GM18861 (cell line): ENCODE results near the gene CISD3.

ENCODE experiments used
- ATAC-seq: cut with Tn5 transposase; IDR thresholded peaks from one replicate; pipeline ENCODE4 v1.9.1; 2021; ENCODE audit not compliant: unreplicated experiment

Gene CISD3

DNA sequence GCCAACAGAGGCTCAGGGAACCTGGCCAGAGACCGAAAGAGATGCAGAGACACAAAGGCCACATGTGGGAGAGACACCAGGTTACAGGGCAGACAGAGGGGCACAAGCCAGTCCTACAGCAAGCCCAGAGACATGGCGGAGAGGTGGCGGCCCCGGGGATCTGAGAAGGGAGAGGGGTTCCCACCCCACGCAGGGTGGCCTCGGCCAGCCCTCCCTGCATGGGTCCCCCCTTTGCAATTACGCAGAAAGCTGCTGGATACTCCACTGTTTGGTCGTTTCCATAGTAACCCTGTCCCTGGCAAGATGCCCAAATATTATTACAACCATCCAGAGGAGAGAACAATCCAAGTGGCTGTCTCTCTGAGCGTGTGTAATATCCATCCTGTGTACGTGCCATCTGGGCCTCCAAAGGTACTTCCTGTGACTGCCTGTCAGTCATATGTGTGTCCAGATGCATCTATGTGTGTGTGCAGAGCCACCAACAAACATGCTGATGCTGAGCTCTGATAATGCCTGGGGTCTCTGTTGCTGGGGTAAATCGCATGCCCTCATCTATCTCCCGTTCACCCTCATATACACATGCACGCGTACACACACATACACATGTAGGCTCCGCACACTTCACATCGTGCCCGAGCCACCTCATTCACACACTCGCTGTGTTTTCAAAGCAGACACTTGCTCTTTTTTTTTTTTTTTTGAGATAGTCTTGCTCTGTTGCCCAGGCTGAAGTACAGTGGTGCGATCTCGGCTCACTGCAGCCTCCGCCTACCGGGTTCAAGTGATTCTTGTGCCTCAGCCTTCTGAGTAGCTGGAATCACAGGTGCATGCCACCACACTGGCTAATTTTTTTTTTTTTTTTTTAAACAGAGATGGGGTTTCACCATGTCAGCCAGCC lies 12.5 kb downstream of the CISD3 start:
- ATAC-seq = no peak

DNA sequence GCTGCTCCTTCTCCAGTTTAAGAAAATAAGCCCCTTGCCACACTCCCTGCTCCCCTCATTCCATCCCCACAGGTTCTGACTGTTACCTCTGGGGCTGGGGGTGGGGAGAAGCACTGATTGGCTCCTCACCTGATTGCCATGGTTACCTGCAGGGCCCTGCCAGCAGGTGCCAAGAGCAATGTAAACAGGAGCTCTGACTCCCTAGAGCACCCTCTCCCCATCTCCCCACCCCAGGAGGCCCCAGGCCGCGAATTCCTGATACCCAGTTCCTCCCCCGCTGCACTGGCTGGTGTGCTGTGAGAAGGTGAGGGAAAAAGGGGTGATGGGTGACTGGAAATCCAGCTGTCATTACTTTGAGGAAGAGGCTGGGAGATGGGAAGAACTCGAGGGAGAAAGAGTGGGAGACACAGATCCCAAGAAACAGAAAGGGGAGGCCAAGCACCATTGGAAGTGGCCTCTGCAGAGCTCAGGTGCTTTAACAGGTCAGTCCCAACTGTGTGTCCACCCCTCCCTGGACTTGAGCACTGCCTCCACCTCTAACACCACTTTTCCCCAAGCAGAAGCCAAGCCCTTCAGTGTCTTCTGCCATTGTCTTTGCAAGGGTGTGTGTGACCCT lies 13.5 kb downstream of the CISD3 start:
- no peak for ATAC-seq

DNA sequence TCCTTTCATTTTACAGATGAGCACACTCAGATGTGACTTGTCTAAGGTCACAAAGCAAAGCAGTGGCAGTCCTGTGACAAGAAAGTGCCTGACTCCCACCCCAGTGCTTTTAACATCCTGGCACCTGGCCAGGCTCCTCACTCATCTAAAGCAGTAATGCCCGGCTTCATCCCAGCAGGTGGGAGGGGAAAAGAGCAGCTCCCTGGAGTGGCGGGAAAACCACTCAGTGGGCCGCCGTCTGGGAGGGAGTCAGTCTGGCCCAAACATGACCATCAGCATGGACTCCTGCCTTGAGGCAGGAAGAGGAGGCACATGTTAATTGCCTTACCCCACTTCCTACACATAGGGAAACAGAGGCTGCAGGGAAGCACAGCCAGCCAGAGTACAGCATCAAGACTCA lies 15.4 kb downstream of the CISD3 start:
- ATAC-seq = no peak

DNA sequence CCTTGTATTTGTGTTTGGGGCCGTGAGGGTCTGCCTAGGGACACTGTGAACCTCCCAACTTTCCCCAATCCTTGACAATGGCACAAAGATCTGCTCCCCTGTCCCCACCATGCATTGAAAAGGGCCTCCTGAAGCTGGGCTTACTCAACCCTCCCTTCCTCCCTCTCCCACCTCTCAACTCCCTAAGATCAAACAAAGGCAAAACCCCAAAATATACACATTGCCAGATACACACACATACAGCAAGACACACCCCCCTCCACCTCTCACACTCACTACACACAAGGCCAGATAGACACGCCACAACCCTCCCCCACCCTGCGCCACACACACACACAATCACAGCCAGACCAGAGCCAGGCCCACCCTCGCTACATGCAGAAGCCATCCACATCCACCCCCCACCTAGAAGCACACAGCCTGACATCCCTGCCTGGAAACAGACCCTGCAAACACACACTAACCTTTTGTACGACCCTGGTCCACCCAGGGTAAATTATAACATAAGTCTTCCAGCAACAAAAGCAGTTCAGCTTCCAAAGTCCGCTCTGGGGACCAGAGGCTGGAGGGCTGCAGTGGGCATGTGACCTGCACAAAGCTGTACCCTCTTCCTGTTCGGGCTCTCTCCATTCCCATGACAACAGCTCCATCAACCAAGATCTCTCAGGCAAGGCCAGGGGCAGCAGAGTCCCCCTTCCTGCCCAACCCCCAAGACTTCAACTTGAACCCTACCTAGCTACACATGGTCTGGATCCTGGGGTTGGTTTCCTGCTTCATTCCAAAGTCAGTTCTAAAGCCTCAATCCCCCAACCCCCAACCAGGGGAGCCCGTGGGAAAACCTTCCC lies 16.1 kb downstream of the CISD3 start:
- no peak for ATAC-seq

DNA sequence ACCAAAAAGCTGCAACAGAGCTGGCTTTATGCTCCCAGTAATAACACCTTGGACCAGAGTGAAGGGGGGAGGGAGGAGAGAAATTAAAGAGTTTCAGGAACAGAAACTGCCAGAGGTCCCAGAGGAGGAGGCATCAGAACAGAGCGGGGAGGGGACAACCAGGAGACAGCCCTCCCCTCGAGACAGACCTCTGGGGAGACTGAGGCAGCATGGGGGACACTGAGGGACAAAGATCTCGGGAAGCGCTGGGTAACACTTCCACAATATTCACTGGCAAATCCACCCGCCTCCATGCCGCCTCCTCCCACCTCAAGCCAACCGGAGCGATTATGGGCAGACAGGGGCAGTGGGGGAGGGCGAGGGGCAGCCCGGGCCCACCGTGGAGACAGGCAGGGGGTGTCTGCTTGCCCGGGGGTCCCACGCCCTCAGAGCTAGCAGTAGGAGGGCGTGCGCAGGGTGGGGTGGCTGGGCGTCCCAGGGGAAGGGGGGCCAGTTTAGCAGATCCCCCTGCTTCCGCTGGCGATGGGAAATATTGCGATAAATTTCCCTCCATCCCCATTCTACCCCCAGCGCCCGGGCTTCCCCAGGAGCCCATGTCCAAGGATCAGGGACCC lies 16.8 kb downstream of the CISD3 start:
- ATAC-seq = no peak

DNA sequence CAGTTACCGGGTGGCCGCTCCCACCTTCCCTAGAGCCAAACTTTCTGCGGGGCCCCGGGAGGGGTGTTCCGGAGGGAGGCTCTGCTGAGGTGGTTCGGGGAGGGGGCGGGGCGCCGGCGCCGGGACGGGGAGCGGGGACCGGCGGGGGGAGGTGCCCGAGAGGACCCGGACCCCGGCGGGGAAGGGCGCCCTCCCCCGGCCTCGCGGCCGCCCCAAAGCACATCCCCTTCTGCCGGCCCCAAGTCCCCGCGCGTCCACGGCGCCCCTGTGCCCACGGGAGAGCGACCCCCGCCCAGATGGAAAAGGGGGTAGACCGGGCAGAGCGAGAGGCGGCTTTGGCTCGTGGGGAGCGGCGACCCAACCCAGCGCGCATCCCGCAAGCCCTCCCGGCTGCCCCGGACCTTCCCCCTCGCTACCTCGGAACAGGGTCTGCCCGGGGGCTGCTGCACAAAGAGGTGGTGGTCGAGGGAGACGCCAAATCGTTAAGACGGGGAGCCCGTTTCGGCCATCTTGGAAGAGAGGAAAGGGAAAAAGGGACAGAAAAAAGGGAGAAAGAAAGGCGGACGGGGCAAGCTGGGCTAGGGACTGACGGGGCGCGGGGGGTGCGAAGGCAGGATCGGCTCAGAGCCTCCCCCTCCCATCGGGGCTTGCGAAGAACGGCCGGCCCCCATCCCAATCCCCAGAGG lies 17.5 kb downstream of the CISD3 start:
- no peak for ATAC-seq

DNA sequence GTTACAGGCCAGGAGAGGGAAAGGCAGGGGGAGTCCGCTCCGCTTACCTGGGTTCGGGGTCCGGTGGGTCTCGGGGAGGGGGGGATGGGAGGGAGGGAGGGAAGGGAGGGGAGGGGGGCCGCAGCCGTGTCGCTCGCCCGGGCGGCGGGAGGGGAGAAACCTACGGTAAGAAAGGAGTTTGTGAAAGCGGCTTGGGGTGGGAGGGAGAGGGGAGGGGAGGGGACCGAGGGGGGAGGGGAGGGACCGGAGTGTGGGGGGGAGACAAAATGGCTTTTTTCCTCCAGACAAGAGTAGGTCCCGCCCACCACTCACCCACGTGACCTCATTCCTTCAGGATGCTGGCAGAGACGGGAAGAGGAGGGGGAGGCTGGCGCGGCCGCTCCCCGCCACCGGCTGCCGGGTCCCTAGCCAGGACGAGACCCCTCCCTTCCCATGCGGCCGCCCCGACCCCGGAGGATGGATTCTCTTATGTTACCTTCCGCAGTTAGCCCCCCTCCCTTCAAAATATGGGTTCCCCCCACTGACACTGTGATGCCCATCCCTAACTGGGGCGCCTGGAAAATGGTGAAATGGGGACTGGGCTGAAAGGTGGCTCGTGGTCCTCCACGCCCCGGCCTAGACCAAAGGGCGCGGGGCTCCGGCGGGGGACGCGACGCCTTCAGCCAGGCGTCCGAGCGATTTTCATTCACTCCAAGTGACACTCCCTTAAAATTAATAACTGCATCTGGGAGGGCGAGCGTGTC lies 18.2 kb downstream of the CISD3 start, which contains the start of gene PCGF2:
Gene PCGF2 (minus strand): TSS at position 188 of the 743 bp plus-strand sequence. CDS start 7,934 bp downstream, outside the sequence.
- no peak for ATAC-seq

DNA sequence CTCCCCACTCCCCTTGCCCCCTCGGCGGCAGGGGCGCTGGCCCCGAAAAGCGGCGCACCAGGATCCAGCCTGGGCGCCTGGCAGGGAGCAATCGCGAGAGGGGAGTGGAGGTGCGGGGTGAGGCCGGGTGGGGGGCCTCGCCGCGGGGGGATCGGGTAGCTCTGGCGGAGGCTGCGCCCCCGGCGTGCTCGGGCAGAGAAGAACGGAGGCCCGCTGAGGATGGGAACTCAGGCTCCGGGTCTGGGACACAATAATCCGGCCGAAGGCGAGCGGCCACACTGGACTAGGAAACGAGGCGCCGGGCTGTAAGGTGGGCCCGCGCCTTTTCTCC lies 18.7 kb downstream of the CISD3 start:
- no peak for ATAC-seq

DNA sequence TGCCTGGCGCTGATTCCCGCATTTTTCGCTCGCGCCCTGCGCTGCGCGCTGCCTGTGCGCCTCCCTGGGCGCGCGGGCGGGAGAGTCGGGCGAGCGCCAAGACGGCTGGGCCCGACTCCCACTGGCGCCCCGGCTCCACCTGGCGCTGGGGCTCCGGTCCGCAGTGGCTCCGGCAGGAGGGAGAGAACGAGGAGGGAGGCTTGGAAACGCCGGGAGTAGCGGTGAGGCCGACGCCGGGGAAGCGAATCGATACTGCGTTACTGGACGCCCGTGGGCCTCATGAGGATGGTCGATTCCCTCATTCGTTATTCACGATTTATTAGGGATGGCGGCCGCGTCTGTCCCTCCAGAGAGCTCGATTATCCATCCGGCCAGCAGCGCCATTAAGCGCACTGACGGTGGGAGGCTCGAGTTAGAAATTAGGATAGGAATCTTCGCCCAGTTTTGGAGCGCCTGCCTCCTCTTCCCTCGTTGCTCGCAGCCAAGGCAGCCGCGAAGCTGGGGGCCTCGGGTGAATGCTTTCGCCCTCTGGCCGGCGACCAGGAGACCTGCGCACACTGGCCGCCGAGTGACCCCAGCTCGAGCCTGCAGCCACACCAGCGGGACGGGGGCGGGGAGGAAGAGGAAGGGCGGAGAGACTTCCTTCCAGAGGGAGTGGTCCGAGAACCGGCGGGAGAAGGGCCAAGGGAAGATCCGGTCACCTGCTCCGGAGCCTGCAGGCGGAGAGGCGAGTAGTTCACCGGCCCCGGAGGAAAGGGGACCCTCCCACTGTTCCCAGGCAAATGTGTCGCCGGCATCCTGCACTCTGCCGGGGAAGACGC lies 19.3 kb downstream of the CISD3 start:
- ATAC-seq = no peak

DNA sequence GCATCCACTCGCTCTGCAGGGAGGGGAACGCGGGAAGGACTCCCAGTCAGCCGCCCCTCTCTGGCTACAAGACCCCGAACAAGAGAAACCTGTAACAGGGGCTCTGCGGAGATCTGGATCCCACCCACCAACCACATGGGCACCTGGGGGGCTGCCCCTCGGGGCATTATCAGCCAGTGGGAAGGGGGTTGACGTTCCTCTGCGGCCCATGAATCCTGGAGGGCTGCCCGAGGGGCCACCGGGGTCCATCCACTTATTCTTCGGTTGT lies 19.8 kb downstream of the CISD3 start:
- ATAC-seq = no peak

DNA sequence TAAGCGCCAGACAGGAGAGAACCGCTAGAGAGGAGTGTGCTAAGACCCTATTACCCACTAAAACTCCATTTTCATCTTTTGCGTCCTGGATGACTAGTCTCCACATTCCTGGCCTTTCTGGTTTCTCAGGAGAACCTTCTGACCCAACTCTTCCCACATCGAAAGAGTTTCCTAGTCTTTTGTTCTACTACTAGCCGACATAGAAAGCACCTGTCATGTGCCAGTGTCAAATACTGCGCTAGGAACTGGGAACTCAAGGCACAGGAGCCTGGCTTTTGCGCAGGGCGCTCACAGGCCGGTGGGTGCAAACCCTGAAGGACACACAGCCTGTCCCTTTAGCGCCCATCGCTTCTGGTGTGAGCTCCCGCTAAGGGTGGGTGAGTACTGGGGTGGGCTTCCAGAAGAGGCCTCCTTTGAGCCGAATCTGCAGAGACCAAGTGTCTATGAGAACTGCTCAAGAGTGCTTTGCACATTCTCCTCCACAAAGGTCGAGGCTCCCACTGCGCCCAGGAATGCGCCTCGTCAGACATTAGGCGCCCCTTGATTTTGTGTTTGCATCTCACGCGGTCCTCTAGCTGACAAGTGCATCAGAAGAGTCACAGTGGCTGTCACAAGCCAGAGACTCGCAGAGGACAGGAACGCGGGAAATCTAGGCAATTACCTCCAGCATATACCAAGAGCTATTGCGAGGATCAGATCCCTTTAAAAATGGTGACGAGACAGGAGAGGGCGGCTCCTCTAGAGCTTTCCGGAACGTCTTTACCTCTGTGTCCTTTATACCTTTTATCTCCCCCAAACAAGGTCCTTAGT lies 20.4 kb downstream of the CISD3 start:
- ATAC-seq = no peak

DNA sequence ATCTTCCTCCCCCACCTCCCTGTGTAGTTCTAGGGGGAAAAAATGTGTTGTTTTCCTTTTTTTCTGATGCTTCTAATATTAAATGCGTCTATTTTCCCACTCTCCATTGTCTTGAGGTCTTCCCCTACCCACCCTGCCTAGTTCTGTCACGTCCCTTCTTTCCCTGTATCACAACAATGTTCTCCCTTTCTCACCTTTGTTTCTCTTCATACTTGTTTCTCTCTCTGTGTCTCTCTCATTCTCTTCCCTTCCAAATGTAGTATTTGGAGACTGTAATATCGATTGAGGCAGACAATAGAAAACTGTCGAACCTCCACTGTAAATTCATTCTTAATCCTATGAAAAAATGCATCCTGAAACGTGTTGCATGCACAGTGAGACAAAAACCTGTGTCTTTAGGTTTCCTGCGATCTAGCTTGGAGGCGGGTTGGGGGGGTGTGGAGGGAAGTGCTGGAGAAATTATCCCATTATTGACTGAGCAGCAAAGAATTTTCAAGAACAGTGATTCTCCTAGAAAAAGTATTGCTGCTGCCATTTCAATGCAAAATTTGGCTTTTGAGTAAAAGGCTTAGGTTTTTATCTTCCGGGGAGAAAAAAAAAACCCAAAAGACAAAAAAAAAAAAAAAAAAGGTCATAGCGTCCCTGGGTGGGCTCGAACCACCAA lies 21.1 kb downstream of the CISD3 start:
- no peak for ATAC-seq

DNA sequence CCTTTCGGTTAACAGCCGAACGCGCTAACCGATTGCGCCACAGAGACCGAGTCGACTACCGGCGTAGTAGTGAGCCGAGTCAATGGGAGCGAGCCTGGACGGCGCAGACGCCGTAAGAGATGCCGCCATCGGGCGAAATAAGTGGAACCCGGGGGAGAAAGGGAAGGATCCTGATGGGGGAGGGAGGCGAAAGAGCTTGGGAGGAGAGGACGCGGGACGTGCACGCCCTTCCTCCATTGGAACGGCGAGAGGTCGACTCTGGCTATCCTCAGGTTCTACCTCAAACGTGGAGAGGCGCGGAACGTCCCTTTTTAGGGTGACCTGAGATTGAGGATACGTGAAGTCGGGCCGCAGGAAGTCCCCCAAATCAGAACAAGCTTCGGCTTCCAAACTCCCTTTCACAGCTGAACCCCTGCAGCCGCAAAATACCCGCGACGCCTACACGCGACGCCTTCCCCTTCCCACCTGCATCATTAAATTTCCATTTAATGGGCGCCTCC lies 21.7 kb downstream of the CISD3 start:
- ATAC-seq = peak; percentile 24

DNA sequence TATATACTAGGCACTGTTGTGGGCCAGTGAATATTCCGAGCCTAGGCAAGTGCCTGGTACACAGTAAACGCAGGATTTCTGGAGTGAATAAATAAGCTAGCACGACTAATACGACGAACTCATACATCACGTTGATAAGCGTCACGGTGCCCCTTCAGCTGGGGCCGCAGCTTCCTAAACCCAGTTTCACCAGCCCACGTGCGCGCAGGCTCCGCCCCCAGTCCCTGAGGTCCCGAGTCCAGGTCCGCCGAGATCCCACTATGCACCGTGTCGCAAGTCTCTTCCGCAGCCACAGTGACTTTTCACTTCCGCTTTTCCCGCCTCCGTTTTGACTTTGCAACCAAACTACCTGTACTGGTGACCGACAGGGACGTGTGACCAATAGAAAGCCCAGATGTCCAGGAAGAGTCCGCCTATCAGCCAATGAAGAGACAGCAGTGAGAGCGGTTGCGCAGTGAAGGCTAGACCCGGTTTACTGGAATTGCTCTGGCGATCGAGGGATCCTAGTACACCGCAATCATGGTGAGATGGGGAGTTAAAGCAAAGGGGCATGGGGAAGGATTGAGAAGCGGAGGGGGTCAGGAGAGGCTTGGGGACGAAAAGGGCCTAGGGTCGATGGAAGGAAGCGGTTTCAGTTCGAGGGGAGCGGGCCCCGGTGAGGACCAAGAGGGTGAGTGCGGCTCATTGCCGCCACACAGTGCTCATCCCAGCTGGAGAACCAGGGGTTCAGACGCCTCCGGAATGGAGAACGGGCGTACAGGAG lies 22.3 kb downstream of the CISD3 start, which contains the start of gene PSMB3:
Gene PSMB3 (plus strand): TSS at position 434 of the 763 bp plus-strand sequence. CDS start 86 bp downstream, at position 520.
- ATAC-seq = peak; percentile 78

DNA sequence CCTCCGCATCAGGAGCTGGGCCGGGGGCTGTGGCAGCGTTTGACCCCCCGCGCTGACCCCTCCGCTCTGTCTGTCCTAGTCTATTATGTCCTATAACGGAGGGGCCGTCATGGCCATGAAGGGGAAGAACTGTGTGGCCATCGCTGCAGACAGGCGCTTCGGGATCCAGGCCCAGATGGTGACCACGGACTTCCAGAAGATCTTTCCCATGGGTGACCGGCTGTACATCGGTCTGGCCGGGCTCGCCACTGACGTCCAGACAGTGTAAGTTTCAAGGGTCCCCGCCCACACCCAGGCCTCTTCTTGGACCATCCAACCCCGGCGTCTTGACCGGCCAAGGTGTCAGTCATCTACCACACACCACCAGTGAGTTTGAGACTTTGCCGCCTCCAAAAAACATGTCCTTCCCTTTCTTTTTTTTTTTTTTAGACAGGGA lies 22.9 kb downstream of the CISD3 start:
- ATAC-seq = no peak

DNA sequence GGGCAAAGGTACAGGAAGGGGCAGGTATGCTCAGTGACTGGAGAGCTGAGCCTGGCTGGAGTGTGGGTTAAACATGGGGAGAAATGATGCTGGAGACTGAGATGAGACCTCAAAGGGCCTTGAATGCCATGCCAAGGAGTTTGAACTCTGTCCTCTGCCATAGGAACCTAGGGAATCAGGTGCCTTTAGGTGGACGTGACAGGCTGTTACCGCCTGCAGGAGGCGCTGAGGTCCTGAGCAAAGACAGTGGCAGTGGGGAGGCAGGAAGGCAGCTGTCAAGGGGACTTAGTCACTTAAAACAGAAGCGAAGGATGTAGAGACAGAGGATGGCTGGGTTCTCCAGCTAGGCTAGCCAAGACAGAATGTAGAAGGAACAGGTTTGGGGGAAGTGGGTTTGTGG lies 31.5 kb downstream of the CISD3 start:
- ATAC-seq = no peak

DNA sequence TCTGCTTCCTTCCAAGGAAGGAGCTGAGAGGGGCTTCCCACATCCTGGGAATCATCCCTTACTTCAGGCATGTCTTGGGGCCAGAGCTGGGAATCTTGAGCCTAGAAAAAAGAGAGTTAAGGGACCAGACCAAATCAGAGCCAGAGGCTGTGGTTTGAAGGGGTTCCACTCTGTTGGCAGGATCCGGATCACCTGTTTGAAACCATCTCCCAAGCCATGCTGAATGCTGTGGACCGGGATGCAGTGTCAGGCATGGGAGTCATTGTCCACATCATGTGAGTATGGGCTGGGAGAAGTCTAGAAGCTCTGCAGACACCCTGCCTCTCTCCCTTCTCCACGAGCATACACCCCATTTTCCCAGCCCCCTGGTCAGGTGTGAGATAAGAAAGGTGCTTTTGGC lies 32.1 kb downstream of the CISD3 start:
- ATAC-seq = no peak
